HG02970 (cell line): ENCODE results near the gene SLC12A5.
"Not testable (repeated sequence)": the region's sequence is repeated elsewhere in the genome, so short reads cannot be mapped to it uniquely, and the experiment has no call there.

ENCODE experiments used
- ATAC-seq: cut with Tn5 transposase; IDR thresholded peaks from one replicate; pipeline ENCODE4 v1.9.1; 2021; ENCODE audit warnings: mild to moderate bottlenecking, moderate library complexity, moderate number of reproducible peaks; ENCODE audit not compliant: unreplicated experiment, low FRiP score

Gene SLC12A5

DNA sequence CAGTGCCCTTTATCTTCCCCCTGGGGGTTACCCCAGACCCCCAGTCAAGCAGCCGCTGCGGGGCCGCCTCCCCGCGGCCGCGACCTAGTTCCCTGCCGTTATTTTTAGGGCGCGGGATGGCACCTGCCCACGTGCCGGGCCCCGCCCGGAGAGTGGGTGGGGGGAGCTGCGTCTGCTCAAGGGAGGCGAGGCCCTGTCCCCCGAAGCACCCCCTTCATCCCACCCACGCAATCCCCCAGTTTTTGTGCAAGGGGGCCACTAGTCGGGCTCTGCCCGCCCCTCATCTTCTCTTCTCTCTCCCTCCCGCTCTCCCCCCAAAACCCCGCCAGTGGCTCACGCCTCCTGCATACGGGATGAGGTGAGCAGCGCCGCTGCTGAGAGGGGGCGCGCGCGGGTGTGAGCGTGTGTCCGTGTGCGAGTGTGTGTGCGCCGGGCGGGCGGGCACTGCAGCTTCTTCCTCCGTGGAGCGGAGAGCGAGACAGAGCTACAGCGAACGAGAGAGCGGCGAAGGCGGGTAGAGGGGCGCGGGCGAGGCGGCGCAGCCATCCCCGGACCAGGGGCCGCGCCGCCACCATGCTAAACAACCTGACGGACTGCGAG is at the start of gene SLC12A5:
Gene SLC12A5, plus strand, starts transcription at position 444 of the 600 bp plus-strand sequence. Its CDS starts 130 bp downstream, at position 574.
- no peak for ATAC-seq

DNA sequence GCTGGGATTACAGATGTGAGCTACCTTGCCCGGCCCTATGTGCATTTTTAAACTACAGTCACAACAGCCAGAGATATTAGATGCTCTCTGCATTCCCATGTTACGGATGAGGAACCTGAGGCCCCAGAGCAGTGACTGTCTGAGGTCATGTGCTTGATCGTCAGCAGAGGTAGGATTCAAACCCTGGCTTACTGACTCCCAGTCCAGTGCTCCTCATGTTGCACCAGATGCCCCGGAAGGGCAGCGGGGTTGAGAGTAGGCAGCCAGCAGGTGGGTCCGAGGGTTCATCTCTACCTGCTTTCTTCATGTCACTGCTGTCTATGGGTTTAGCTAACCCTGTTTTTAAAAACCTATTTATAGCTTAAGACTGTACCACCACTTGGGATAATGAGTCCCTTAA is 47.8 kb upstream of the SLC12A5 start:
- no peak for ATAC-seq

GRCh38 chr20:45983279-45983743 is 45.7 kb upstream of the SLC12A5 start:
- ATAC-seq = no peak

- ATAC-seq = no peak
Observed at GRCh38 chr20:45985573-45985972, 43.4 kb upstream of the SLC12A5 start.

DNA sequence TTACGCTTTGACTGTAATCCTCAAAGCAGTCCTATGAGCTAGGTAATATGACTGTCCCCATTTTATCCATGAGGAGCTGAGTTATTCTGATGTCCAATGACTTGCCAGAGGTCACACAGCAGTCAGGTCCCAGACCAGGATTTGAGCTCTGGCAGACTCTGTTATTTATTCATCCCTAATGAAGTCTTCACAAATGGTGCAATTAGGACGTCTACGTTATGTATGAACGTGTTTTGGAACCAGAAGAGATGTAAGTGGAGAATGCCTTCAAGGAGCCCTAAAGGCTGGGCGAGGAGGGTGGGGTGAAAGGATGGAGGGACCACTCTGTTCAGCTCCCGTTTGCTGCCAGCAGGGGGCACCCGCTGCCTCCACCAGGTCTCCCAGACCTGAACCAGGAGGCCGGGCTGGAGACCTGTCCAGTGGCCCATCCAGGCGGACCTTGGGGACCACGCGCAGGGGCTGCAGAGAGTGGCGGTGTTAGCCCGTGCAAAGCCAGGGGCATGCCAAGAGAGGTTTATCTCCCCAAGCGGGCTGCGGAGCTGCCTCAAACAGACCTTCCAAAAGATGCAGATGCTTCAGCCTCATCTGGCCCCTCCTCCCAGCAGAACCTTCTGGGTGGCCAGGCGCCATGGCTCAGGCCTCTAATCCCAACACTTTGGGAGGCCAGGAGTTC is 41.8 kb upstream of the SLC12A5 start:
- no peak for ATAC-seq

DNA sequence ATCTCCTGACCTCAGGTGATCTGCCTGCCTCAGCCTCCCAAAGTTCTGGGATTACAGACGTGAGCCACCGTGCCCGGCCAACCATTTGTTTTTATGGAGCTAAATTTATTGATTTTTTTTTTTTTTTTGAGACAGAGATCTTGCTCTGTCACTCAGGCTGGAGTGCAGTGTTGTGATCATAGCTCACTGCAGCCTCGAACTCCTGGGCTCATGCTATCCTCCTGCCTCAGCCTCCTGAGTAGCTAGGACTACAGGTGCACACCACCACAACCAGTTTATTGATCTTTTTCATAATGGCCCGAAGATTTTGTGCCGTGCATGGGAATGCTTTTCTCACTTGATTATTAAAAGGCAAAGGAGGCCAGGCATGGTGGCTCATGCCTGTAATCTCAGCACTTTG is 40.2 kb upstream of the SLC12A5 start:
- ATAC-seq = not testable (repeated sequence)

GRCh38 chr20:45991616-45992015 is 37.4 kb upstream of the SLC12A5 start:
- no peak for ATAC-seq

- ATAC-seq = no peak
Observed at GRCh38 chr20:45993197-45993951, 35.6 kb upstream of the SLC12A5 start.

GRCh38 chr20:45994761-45995493 is 34.1 kb upstream of the SLC12A5 start:
- no peak for ATAC-seq

DNA sequence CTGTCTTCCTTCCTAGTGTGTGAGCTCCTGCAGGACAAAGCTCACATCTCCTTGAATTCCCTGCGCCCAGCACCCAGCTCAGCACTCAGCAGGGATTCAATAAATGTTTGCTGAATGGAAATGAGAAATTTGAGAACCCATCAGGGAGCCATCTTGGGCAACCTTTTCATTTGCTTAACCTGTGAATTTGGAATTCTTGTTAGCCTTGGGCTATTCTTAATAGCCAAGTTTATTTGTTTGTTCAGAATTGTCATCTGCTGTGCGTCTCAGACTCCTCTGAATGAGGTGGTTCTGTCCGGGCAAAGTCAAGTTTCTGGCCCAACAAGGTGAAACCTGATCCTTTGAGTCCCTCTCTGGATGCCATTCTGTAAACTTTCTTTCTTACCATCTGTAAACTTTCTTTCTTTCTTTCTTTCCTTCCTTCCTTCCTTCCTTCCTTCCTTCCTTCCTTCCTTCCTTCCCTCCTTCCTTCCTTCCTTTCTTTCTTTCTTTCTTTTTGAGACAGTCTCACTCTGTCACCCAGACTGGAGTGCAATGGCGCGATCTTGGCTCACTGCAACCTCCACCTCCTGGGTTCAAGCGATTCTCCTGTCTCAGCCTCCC is 33.4 kb upstream of the SLC12A5 start:
- not testable (repeated sequence) for ATAC-seq

DNA sequence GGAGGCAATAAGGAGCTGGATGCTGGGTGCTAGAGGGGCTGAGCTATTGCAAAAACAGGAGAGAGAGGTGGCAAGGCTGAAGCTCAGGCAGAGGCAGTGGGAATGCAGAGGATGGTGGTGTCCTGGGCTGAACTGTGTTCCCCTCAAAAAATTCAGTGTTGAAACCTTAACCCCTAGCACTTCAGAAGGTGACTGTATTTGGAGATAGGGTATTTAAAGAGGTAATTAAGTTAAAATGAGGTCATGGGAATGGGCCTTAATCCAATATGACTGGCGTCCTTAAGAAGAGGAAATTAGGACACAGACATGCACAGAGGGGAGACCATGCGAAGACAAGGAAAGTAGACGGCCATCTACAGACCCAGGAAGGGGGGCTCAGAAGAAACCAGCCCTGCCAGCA is 31.8 kb upstream of the SLC12A5 start:
- ATAC-seq = no peak

- ATAC-seq = no peak
Observed at GRCh38 chr20:45998337-45998736, 30.7 kb upstream of the SLC12A5 start.

DNA sequence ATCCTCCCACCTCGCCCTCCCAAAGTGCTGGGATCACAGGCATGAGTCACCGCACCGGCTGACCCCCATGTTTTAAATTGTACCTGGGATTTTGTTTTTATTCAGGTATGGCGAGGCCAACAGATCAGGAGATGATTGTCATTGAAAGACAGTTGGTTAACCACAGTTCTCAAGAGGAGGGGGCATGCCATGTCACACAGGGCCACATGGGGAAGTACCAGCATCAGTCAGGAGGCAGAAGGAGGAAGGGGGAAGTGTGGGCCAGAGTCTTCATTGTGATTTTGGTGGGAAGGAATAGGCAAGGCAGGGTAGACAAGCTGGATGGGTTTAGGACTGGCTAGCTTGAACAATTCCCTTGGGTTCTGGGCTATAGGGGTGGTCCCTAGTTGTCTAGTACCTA is 30.3 kb upstream of the SLC12A5 start:
- no peak for ATAC-seq

GRCh38 chr20:45999557-46000261 is 29.3 kb upstream of the SLC12A5 start:
- no peak for ATAC-seq

DNA sequence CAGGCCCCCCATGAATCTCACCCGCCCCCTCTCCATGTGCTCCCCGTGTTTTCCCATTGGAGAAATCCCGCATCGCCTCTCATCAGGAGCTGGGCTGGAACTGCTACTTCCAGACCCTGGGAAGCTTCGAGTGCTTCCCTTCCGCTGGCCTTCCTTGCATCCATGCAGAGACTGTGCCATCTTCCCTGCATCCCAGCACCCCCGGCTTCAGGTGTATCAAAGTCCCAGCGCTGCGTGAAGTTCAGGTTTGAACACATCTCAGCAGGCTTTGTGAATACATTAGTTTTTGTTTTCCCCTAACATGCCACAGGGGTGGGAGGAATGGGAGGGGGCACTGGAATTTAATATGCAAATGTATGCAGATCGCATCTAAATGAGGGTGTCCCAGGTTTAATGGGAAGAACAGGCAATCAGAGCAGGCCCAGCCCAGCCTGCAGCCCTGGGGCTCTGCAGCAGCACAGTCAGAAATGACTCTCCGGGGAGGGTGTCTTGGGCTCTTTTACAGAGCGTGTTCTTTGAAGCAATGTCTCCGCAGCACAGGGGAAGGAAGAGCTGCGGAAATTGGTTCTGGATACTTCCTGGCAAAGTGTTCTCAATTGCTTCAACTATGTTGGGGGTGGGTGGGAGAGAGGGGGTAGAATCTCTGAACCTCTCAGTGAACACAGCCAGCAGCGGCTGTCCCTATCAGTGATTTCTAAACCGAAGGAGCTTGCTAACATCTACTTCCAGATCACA is 28.6 kb upstream of the SLC12A5 start:
- ATAC-seq = no peak

- no peak for ATAC-seq
Observed at GRCh38 chr20:46001498-46001897, 27.5 kb upstream of the SLC12A5 start.

GRCh38 chr20:46002008-46002407 is 27.0 kb upstream of the SLC12A5 start:
- no peak for ATAC-seq

DNA sequence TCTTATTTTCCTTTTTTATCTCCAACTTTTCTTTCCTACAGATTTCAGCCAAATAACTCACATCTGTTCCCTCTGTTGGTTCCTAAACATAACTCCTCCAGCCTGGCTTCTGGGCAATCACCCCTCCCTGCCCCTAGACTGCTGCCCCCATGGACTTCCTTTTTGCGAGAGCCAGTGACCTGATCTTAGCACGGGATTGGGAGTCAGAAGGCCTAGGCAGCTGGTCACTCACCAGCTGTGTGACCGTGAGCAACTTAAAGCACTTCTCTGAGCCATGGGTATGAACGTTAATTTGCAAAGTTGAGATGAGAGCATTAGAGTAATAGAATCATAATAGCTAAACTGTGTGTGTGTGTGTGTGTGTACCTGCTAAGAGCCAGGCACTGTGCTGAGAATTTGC is 24.8 kb upstream of the SLC12A5 start:
- no peak for ATAC-seq

DNA sequence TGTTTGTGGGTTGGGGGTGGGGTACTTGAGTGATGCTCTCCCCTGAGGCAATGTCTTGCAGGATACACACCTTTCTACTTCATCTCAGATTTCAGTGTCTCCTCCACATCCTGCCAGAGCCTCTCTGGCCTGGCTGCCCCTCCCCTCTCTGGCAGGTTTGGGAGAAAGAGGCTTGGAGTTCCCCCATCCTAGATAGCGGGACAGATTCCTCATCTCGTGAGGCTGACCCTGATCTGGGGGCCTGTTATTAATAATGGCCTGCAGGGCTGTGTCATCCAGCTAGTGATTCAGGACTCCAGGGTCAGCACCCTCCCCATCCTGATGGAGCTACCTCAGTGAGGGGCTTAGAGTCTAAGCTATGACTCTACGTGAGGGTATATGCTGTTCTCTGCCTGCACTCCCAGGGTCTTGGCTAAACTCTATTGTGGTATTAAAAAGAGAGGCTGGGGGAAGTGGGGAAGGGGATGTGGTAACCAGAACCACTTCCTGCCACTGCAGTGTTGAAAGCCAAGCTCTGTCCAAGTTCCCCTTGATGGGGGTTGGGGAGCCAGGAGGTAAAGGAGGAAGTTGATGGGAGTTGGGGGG is 24.0 kb upstream of the SLC12A5 start:
- ATAC-seq = no peak
